Coronary artery (tissue), 2 donors: ENCODE results near the gene GOLGA5.
"Not testable (repeated sequence)": the region's sequence is repeated elsewhere in the genome, so short reads cannot be mapped to it uniquely, and the experiment has no call there.

Experiments
- DNase-seq: peaks from one replicate; pipeline ENCODE4 v3.0.0-alpha.2; 2017; ENCODE audit warnings: low spot score
- H3K27ac ChIP-seq, 2 donors: fragments of 200-600 bp; sonication (generic); one replicate each; pipeline ENCODE4 v1.5.1; 2016 to 2019
- H3K4me3 ChIP-seq: fragments of 200-600 bp; sonication (generic); 2 replicates; pipeline ENCODE4 v1.5.1; 2016; ENCODE audit warnings: mild to moderate bottlenecking, moderate library complexity
- CTCF ChIP-seq: fragments of 200-600 bp; sonication (generic); IDR thresholded peaks from one replicate; pipeline ENCODE4 v1.5.1; 2019; ENCODE audit warnings: antibody characterized with exemption

Gene GOLGA5

GRCh38 chr14:92754966-92755365, 39.1 kb upstream of the GOLGA5 start:
- DNase-seq: no peak
- H3K4me3 ChIP-seq: no peak overlapping the region
- no peak overlapping the region for H3K27ac ChIP-seq
- no peak for TF ChIP-seq CTCF

- H3K27ac ChIP-seq: no peak overlapping the region
- no peak for TF ChIP-seq CTCF
- H3K4me3 ChIP-seq: no peak overlapping the region
- no peak for DNase-seq
These were observed 38.6 kb upstream of the GOLGA5 start for GRCh38 chr14:92755495-92755894.

GRCh38 chr14:92756446-92756845, 37.7 kb upstream of the GOLGA5 start:
- Histone ChIP-seq H3K4me3 (no peak overlapping the region), H3K27ac (no peak overlapping the region)
- no peak for TF ChIP-seq CTCF
- no peak for DNase-seq

- no peak for TF ChIP-seq CTCF
- H3K4me3 ChIP-seq: no peak overlapping the region
- DNase-seq: no peak
- H3K27ac ChIP-seq: no peak overlapping the region
These were observed 34.8 kb upstream of the GOLGA5 start for GRCh38 chr14:92759300-92759678.

GRCh38 chr14:92759679-92760523, 34.2 kb upstream of the GOLGA5 start:
- Histone ChIP-seq H3K4me3 (no peak overlapping the region), H3K27ac (no peak overlapping the region)
- no peak for TF ChIP-seq CTCF
- no peak for DNase-seq

- TF ChIP-seq CTCF: no peak
- DNase-seq: no peak
- Histone ChIP-seq H3K27ac (no peak overlapping the region), H3K4me3 (no peak overlapping the region)
These were observed 33.6 kb upstream of the GOLGA5 start for GRCh38 chr14:92760524-92760805.

- H3K4me3 ChIP-seq: not testable (repeated sequence)
- peak overlapping the region in 1 of 2 donors; percentile 11 for H3K27ac ChIP-seq
These were observed 30.2 kb upstream of the GOLGA5 start for GRCh38 chr14:92763666-92764631.

GRCh38 chr14:92768236-92768635, 25.9 kb upstream of the GOLGA5 start:
- DNase-seq, H3K4me3 ChIP-seq, H3K27ac ChIP-seq: not testable (repeated sequence)

More at GRCh38 chr14:92763666-92764631, 30.2 kb upstream of the GOLGA5 start:
- DNase-seq: not testable (repeated sequence)
